ENCODE data around the gene SIN3A. TPM values are rescaled to one million over a fixed set of nuclear protein-coding genes. Genes with fewer than 3 reads are reported as not detected.
A peak's percentile ranks its signal among the peaks of the same experiment; 100 is the strongest.
"Not testable (repeated sequence)": the region's sequence is repeated elsewhere in the genome, so short reads cannot be mapped to it uniquely, and the experiment has no call there.

Gene SIN3A
- total RNA-seq, 5 donors from 2014 or later (not counting 1 experiment from before 2014, with no cell fraction given) = 117 to 137 (median 136) TPM

- WGBS (ENCODE audit: insufficient coverage) = 100% methylated on average over 5 of the region's 5 CpGs
- H3K27ac Mint-ChIP-seq; H3K9me3 Mint-ChIP-seq; H3K4me1 ChIP-seq (ENCODE audit: control insufficient read depth in 1 of 2, extremely low read depth in 1 of 2, insufficient read depth in 2 of 2, low read length in 2 of 2); H3K4me3 ChIP-seq (ENCODE audit: control insufficient read depth in 1 of 2, extremely low read depth in 1 of 2, low read length in 1 of 2); ATAC-seq (replicated peaks in 1 of 4); H3K9me3 ChIP-seq; DNase-seq; H3K27me3 Mint-ChIP-seq; H3K4me3 Mint-ChIP-seq; CTCF ChIA-PET; H3K4me1 Mint-ChIP-seq; H3K27ac ChIP-seq (ENCODE audit: low read length); H3K27me3 ChIP-seq (replicated peaks in 1 of 2; ENCODE audit: control insufficient read depth in 2 of 2, extremely low read depth in 1 of 2, insufficient read depth in 2 of 2, low read length in 1 of 2); POLR2A ChIA-PET: not testable (repeated sequence)
- H3K36me3 Mint-ChIP-seq = peaks cover 50% of the 10 kb centered on the region
- H3K36me3 ChIP-seq (ENCODE audit: control insufficient read depth in 2 of 2, extremely low read depth in 1 of 2, insufficient read depth in 1 of 2, low read length in 1 of 2) = peaks cover 11 to 90% of the 10 kb centered on the region in 2 donors
These were observed 67.5 kb downstream of the SIN3A start for GRCh38 chr15:75383986-75384385.

GRCh38 chr15:75380773-75381172, 70.7 kb downstream of the SIN3A start:
- Histone ChIP-seq H3K4me3 (ENCODE audit: control insufficient read depth in 1 of 2, extremely low read depth in 1 of 2, low read length in 1 of 2) (no peak overlapping the region), H3K27me3 (replicated peaks in 1 of 2; ENCODE audit: control insufficient read depth in 2 of 2, extremely low read depth in 1 of 2, insufficient read depth in 2 of 2, low read length in 1 of 2) (no peaks in the 10 kb centered on the region), H3K9me3 (no peaks in the 10 kb centered on the region), H3K36me3 (ENCODE audit: control insufficient read depth in 2 of 2, extremely low read depth in 1 of 2, insufficient read depth in 1 of 2, low read length in 1 of 2) (peaks cover under 1 to 82% of the 10 kb centered on the region in 2 donors), H3K4me1 (ENCODE audit: control insufficient read depth in 1 of 2, extremely low read depth in 1 of 2, insufficient read depth in 2 of 2, low read length in 2 of 2) (no peaks in the 10 kb centered on the region), H3K27ac (ENCODE audit: low read length) (no peak overlapping the region)
- Mint-ChIP-seq H3K36me3 (peaks cover 45% of the 10 kb centered on the region), H3K9me3 (no peaks in the 10 kb centered on the region), H3K27me3 (no peaks in the 10 kb centered on the region), H3K27ac (peak overlapping the region in 1 of 2 donors; percentile 27), H3K4me3 (no peak overlapping the region), H3K4me1 (peaks cover 0 to 3% (median 1%) of the 10 kb centered on the region in 3 donors)
- CTCF ChIA-PET = interaction anchor here (0.9 to 1.2 kb wide), 2 partner anchors 12 to 25 kb away, joined by 3 to 6 read pairs; partner anchors contain the start of gene MAN2C1 (in 1 of the 2)
- POLR2A ChIA-PET = interaction anchor here in 1 of 2 donors (1.1 kb wide), 1 partner anchor 34 kb away, joined by 5 read pairs; no protein-coding TSS in a partner anchor
- no peak for DNase-seq
- 100% methylated on average over 1 of the region's 4 CpGs for WGBS (ENCODE audit: insufficient coverage)
- no peak for ATAC-seq (replicated peaks in 1 of 4)

DNA sequence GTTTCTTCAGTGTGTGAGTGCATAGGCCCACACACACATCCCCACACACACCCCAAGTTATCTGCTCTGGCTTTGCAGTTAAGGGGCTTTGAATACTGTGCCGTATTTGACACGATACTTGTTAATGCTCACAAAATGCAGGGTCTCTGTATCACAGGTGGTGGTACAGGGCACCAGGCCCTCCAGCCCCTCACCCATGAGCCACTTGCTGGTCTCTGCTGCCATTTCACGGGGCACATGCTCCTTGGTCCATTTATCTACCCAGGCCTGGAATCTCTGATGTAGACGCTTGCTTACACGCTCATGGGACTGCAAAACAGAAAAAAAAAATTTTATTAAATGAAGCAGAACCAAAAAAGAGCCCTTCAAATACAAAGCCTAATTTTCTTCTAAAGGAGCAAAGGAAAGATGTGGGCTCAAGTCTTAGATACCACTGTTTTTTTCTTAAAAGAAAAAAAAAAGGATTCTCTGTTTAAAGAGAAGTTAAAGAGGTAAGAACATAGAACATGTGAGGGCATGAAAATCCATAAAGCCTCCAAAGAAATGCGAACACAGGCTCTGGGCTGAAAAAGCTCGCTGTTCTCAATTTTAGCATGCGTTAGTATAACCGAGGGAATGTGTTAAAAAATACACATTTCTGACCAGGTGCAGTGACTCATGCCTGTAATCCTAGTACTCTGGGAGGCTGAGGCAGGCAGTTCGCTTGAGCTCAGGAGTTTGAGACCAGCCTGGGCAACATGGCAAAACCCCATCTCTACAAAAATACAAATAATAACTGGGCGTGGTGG, 79.4 kb downstream of the SIN3A start:
- peaks cover 21 to 26% (median 22%) of the 10 kb centered on the region in 3 donors for H3K4me1 Mint-ChIP-seq
- no peak overlapping the region for H3K27ac ChIP-seq (ENCODE audit: low read length)
- no peak overlapping the region for H3K4me3 ChIP-seq (ENCODE audit: control insufficient read depth in 1 of 2, extremely low read depth in 1 of 2, low read length in 1 of 2)
- H3K9me3 ChIP-seq = no peaks in the 10 kb centered on the region
- WGBS (ENCODE audit: insufficient coverage) = 98% methylated on average over 7 of the region's 11 CpGs
- H3K4me3 Mint-ChIP-seq = no peak overlapping the region
- POLR2A ChIA-PET = interaction anchor here in 1 of 2 donors (0.7 kb wide), 1 partner anchor 74 kb away, joined by 9 read pairs; no protein-coding TSS in a partner anchor
- H3K36me3 ChIP-seq (ENCODE audit: control insufficient read depth in 2 of 2, extremely low read depth in 1 of 2, insufficient read depth in 1 of 2, low read length in 1 of 2) = peaks cover 8 to 54% of the 10 kb centered on the region in 2 donors
- no peaks in the 10 kb centered on the region for H3K27me3 ChIP-seq (replicated peaks in 1 of 2; ENCODE audit: control insufficient read depth in 2 of 2, extremely low read depth in 1 of 2, insufficient read depth in 2 of 2, low read length in 1 of 2)
- no peak overlapping the region for H3K27ac Mint-ChIP-seq
- H3K27me3 Mint-ChIP-seq = no peaks in the 10 kb centered on the region
- peaks cover 3 to 18% of the 10 kb centered on the region in 2 experiments for H3K4me1 ChIP-seq (ENCODE audit: control insufficient read depth in 1 of 2, extremely low read depth in 1 of 2, insufficient read depth in 2 of 2, low read length in 2 of 2)
- CTCF ChIA-PET = interaction anchor here in 1 of 2 donors (0.6 to 0.7 kb wide), 2 partner anchors 92 to 327 kb away, joined by 3 to 5 read pairs; no protein-coding TSS in a partner anchor
- DNase-seq = no peak
- no peak for ATAC-seq (replicated peaks in 1 of 4)
- peaks cover 40% of the 10 kb centered on the region for H3K36me3 Mint-ChIP-seq
- no peaks in the 10 kb centered on the region for H3K9me3 Mint-ChIP-seq

DNA sequence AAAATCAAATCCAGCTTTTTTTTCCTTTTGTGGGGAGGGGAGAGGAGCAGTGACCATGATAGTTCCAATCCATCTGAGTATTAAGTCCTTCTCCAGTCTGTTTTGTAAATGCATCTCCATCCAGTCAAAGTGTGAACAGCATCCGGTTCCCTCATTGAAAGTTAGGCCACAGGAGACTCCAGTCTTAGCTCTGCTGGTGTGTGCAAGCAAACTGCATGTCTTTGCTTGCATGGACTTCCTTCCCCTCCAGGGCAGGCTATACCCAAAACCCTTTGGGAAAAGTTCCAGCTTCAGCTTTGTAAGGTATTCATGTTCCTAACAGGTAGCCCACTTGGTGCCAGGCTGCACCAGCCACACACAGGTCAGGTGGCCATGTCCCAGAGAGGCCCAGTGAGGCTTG, 80.0 kb downstream of the SIN3A start:
- H3K4me1 ChIP-seq (ENCODE audit: control insufficient read depth in 1 of 2, extremely low read depth in 1 of 2, insufficient read depth in 2 of 2, low read length in 2 of 2) = peaks cover 3 to 18% of the 10 kb centered on the region in 2 experiments
- Mint-ChIP-seq H3K36me3 (peaks cover 42% of the 10 kb centered on the region), H3K4me1 (peaks cover 26 to 27% (median 26%) of the 10 kb centered on the region in 3 donors), H3K9me3 (no peaks in the 10 kb centered on the region), H3K27ac (no peak overlapping the region), H3K27me3 (no peaks in the 10 kb centered on the region), H3K4me3 (no peak overlapping the region)
- peaks cover 8 to 57% of the 10 kb centered on the region in 2 donors for H3K36me3 ChIP-seq (ENCODE audit: control insufficient read depth in 2 of 2, extremely low read depth in 1 of 2, insufficient read depth in 1 of 2, low read length in 1 of 2)
- 100% methylated on average over 1 of the region's 1 CpG for WGBS (ENCODE audit: insufficient coverage)
- DNase-seq (no peak), ATAC-seq (replicated peaks in 1 of 4) (no peak)
- no peak overlapping the region for H3K27ac ChIP-seq (ENCODE audit: low read length)
- CTCF ChIA-PET = interaction anchor here in 1 of 2 donors (0.6 kb wide), 1 partner anchor 262 kb away, joined by 5 read pairs; no protein-coding TSS in a partner anchor
- H3K9me3 ChIP-seq = no peaks in the 10 kb centered on the region
- POLR2A ChIA-PET = interaction anchor here in 1 of 2 donors (0.7 kb wide), 1 partner anchor 127 kb away, joined by 8 read pairs; no protein-coding TSS in a partner anchor
- no peaks in the 10 kb centered on the region for H3K27me3 ChIP-seq (replicated peaks in 1 of 2; ENCODE audit: control insufficient read depth in 2 of 2, extremely low read depth in 1 of 2, insufficient read depth in 2 of 2, low read length in 1 of 2)
- no peak overlapping the region for H3K4me3 ChIP-seq (ENCODE audit: control insufficient read depth in 1 of 2, extremely low read depth in 1 of 2, low read length in 1 of 2)

GRCh38 chr15:75369897-75370581, 81.5 kb downstream of the SIN3A start:
- Histone ChIP-seq H3K9me3 (no peaks in the 10 kb centered on the region), H3K36me3 (ENCODE audit: control insufficient read depth in 2 of 2, extremely low read depth in 1 of 2, insufficient read depth in 1 of 2, low read length in 1 of 2) (peaks cover 3 to 57% of the 10 kb centered on the region in 2 donors), H3K27ac (ENCODE audit: low read length) (no peak overlapping the region), H3K4me3 (ENCODE audit: control insufficient read depth in 1 of 2, extremely low read depth in 1 of 2, low read length in 1 of 2) (no peak overlapping the region), H3K4me1 (ENCODE audit: control insufficient read depth in 1 of 2, extremely low read depth in 1 of 2, insufficient read depth in 2 of 2, low read length in 2 of 2) (peaks cover 3 to 18% of the 10 kb centered on the region in 2 experiments), H3K27me3 (replicated peaks in 1 of 2; ENCODE audit: control insufficient read depth in 2 of 2, extremely low read depth in 1 of 2, insufficient read depth in 2 of 2, low read length in 1 of 2) (no peaks in the 10 kb centered on the region)
- ChIA-PET CTCF (interaction anchor here in 1 of 2 donors (1.4 kb wide), 1 partner anchor 270 kb away, joined by 4 read pairs; the partner anchor contains the start of gene IMP3), POLR2A (no interaction called here)
- ATAC-seq (replicated peaks in 1 of 4) = no peak
- peaks cover 28% of the 10 kb centered on the region for H3K36me3 Mint-ChIP-seq
- H3K27me3 Mint-ChIP-seq = no peaks in the 10 kb centered on the region
- peak overlapping the region; percentile 95 for H3K27ac Mint-ChIP-seq
- DNase-seq = no peak
- H3K4me1 Mint-ChIP-seq = peaks cover 26 to 27% (median 26%) of the 10 kb centered on the region in 3 donors
- H3K4me3 Mint-ChIP-seq = peak overlapping the region; percentile 89 to 91 (median 90)
- H3K9me3 Mint-ChIP-seq = no peaks in the 10 kb centered on the region
- WGBS (ENCODE audit: insufficient coverage) = 100% methylated on average over 4 of the region's 7 CpGs

Measured in T-cell (primary cell).